ENCODE results near the gene PHKG1.

- TF ChIP-seq EZH2 (IDR thresholded peaks at IDR 0.05; ENCODE audit: low read depth, low read length, severe bottlenecking) (no peak), POLR2AphosphoS5 (IDR thresholded peaks at IDR 0.05; ENCODE audit: low read depth, low read length) (no peak), CTCF (IDR thresholded peaks at IDR 0.05; ENCODE audit: control extremely low read depth in 1 of 3, insufficient read depth in 1 of 3, low read depth in 1 of 3, low read length in 3 of 3) (no peak), HDAC2 (IDR thresholded peaks at IDR 0.05; ENCODE audit: borderline replicate concordance in 1 of 2, low read depth in 2 of 2, low read length in 2 of 2) (no peak), TCF12 (IDR thresholded peaks at IDR 0.05; ENCODE audit: low read depth, low read length) (no peak), CEBPB (IDR thresholded peaks at IDR 0.05; ENCODE audit: low read depth, low read length) (no peak), USF2 (IDR thresholded peaks at IDR 0.05; ENCODE audit: low read length) (no peak), JUN (IDR thresholded peaks at IDR 0.05; ENCODE audit: low read depth, low read length) (no peak), POLR2A (IDR thresholded peaks at IDR 0.05; ENCODE audit: control extremely low read depth in 1 of 2, low read depth in 2 of 2, low read length in 2 of 2) (no peak), SIN3A (conservative IDR thresholded peaks at IDR 0.05 in 1 of 2, IDR thresholded peaks at IDR 0.05 in 1 of 2; ENCODE audit: low read depth in 1 of 2, low read length in 2 of 2) (no peak), ZNF274 (IDR thresholded peaks at IDR 0.05; ENCODE audit: borderline replicate concordance, extremely low read depth, low read length) (no peak)
- TF ChIP-seq, protein P1, sequence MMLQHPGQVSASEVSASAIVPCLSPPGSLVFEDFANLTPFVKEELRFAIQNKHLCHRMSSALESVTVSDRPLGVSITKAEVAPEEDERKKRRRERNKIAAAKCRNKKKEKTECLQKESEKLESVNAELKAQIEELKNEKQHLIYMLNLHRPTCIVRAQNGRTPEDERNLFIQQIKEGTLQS (IDR thresholded peaks at IDR 0.05; ENCODE audit: insufficient read depth, low read depth, low read length) = no peak
Observed at GRCh38 chr7:56046721-56047445, 45.9 kb downstream of the PHKG1 start.

All from H1 (cell line).